DND-41 (cell line): ENCODE results near the gene INTS6.

Experiments
- ATAC-seq: fragments of 200-7000 bp; cut with Tn5 transposase; 3 replicates; pipeline ENCODE4 v1.9.1; 2021; ENCODE audit warnings: low read depth; ENCODE audit not compliant: insufficient read depth
- DNase-seq: peaks from one replicate; pipeline ENCODE4 v3.0.0-alpha.2; 2020
- H2AFZ ChIP-seq: 2 replicates; pipeline ENCODE4 v1.6.0; 2012; ENCODE audit warnings: low read depth, low read length
- H3K27ac ChIP-seq: 2 replicates; pipeline ENCODE4 v1.5.1; 2012; ENCODE audit warnings: low read length, inconsistent platforms
- H3K27me3 ChIP-seq: fragments of 200-600 bp; sonication (generic); 2 replicates; pipeline ENCODE4 v1.6.0; 2012; ENCODE audit warnings: low read length, mild to moderate bottlenecking, inconsistent platforms; ENCODE audit not compliant: insufficient read depth, poor library complexity
- H3K36me3 ChIP-seq: 2 replicates; pipeline ENCODE4 v1.5.1; 2012; ENCODE audit warnings: low read length, inconsistent platforms; ENCODE audit not compliant: insufficient read depth
- H3K4me1 ChIP-seq: 2 replicates; pipeline ENCODE4 v1.5.1; 2012; ENCODE audit warnings: mild to moderate bottlenecking, low read length; ENCODE audit not compliant: insufficient read depth
- H3K4me2 ChIP-seq: 2 replicates; pipeline ENCODE4 v1.6.0; 2012; ENCODE audit warnings: mild to moderate bottlenecking, moderate library complexity, low read length, inconsistent platforms; ENCODE audit not compliant: insufficient read depth
- H3K4me3 ChIP-seq, 2 experiments: fragments of 200-600 bp in 1 of 2; shearing (Covaris generic) in 1 of 2; 2 replicates each; pipeline ENCODE4 v1.5.1; 2012 to 2016; ENCODE audit warnings: inconsistent platforms in 2 of 2, low read length in 2 of 2, mild to moderate bottlenecking in 2 of 2, low read depth in 1 of 2, moderate library complexity in 1 of 2
- H3K79me2 ChIP-seq: 2 replicates; pipeline ENCODE4 v1.6.0; 2012; ENCODE audit warnings: low read length, inconsistent platforms; ENCODE audit not compliant: insufficient read depth
- H3K9ac ChIP-seq: 2 replicates; pipeline ENCODE4 v1.6.0; 2012; ENCODE audit warnings: low read depth, mild to moderate bottlenecking, inconsistent platforms, low read length, moderate library complexity
- H3K9me3 ChIP-seq: 2 replicates; pipeline ENCODE4 v1.5.1; 2012; ENCODE audit warnings: low read length, moderate library complexity, mild to moderate bottlenecking, inconsistent platforms; ENCODE audit not compliant: insufficient read depth, severe bottlenecking
- H4K20me1 ChIP-seq: 2 replicates; pipeline ENCODE4 v1.6.0; 2012; ENCODE audit warnings: low read length; ENCODE audit not compliant: insufficient read depth
- EZH2 ChIP-seq: IDR thresholded peaks from 3 replicates; pipeline ENCODE4 v1.6.1; 2012; ENCODE audit warnings: borderline replicate concordance, low read depth, mild to moderate bottlenecking, moderate library complexity, low read length, inconsistent platforms; ENCODE audit not compliant: severe bottlenecking
- TF ChIP-seq, protein P1 (sequence below): IDR thresholded peaks from 2 replicates; pipeline ENCODE4 v1.5.1; 2012; ENCODE audit warnings: borderline replicate concordance, low read length, moderate library complexity, mild to moderate bottlenecking; ENCODE audit not compliant: poor library complexity, severe bottlenecking; ENCODE audit errors: extremely low read depth

INTS6 gene

DNA sequence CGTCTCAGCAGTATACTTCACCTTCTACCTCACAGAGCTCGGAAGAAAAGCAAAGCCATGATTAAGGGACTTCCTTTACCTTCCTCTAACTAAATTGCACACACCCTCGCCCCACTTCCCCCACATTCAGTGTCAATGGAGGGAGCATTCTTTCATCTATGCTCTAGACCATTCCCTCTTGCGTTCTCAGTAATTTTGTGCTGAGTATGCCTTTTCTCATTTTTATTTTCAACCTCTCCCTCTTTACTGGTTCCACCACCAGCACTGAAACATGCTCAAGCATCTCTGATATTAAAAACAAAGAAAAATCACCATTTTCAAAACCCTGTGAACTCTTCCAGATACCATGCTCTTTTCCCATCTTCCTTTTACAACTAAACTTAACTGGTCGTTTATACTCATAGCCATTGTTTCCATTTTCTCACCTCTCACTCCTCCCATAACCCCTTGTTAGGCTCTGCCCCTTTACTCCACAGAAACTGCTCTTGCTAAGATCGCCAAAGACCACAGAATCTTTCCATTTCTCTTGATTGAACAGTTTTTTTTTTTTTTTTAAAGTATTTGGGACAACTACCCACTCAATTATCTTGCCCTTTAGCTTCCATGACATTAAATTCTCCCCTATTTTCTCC lies 81.0 kb downstream of the INTS6 start:
- TF ChIP-seq, protein P1, sequence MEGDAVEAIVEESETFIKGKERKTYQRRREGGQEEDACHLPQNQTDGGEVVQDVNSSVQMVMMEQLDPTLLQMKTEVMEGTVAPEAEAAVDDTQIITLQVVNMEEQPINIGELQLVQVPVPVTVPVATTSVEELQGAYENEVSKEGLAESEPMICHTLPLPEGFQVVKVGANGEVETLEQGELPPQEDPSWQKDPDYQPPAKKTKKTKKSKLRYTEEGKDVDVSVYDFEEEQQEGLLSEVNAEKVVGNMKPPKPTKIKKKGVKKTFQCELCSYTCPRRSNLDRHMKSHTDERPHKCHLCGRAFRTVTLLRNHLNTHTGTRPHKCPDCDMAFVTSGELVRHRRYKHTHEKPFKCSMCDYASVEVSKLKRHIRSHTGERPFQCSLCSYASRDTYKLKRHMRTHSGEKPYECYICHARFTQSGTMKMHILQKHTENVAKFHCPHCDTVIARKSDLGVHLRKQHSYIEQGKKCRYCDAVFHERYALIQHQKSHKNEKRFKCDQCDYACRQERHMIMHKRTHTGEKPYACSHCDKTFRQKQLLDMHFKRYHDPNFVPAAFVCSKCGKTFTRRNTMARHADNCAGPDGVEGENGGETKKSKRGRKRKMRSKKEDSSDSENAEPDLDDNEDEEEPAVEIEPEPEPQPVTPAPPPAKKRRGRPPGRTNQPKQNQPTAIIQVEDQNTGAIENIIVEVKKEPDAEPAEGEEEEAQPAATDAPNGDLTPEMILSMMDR: no peak
- TF ChIP-seq EZH2: no peak
- no peak for DNase-seq
- H3K36me3 ChIP-seq: peaks cover 91% of the 10 kb centered on the region
- no peak for ATAC-seq
- no peak overlapping the region for H3K4me3 ChIP-seq
- no peaks in the 10 kb centered on the region for H3K27me3 ChIP-seq
- no peak overlapping the region for H3K27ac ChIP-seq
- no peak overlapping the region for H3K4me2 ChIP-seq
- H3K4me1 ChIP-seq: no peaks in the 10 kb centered on the region
- H2AFZ ChIP-seq: no peak overlapping the region
- H3K9ac ChIP-seq: no peak overlapping the region
- H3K9me3 ChIP-seq: no peaks in the 10 kb centered on the region
- no peaks in the 10 kb centered on the region for H4K20me1 ChIP-seq
- H3K79me2 ChIP-seq: no peaks in the 10 kb centered on the region

DNA sequence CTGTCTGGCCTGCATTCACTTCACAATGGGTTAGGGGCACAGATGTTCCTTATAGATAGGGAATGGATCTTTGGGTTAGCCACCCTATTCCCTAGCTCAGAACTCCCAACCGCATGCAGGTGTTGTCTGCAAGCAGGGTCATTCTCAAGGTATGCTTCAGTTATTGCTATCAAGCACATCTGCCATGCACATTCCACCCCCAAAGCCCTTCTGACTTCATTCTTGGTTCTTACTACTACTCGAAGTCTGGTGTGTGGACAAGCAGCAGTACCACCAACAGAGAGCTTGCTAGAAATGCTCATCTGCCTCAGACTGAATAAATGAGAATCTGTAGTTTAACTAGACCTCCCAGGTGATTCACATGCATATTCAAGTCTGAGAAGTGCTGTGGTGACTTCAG lies 82.0 kb downstream of the INTS6 start:
- DNase-seq (no peak), ATAC-seq (no peak)
- TF ChIP-seq EZH2: no peak
- TF ChIP-seq, protein P1: no peak
- Histone ChIP-seq H3K27ac (no peak overlapping the region), H3K4me2 (no peak overlapping the region), H2AFZ (no peak overlapping the region), H4K20me1 (no peaks in the 10 kb centered on the region), H3K4me1 (no peaks in the 10 kb centered on the region), H3K27me3 (no peaks in the 10 kb centered on the region), H3K9ac (no peak overlapping the region), H3K9me3 (no peaks in the 10 kb centered on the region), H3K4me3 (no peak overlapping the region), H3K36me3 (peaks cover 95% of the 10 kb centered on the region), H3K79me2 (no peaks in the 10 kb centered on the region)

DNA sequence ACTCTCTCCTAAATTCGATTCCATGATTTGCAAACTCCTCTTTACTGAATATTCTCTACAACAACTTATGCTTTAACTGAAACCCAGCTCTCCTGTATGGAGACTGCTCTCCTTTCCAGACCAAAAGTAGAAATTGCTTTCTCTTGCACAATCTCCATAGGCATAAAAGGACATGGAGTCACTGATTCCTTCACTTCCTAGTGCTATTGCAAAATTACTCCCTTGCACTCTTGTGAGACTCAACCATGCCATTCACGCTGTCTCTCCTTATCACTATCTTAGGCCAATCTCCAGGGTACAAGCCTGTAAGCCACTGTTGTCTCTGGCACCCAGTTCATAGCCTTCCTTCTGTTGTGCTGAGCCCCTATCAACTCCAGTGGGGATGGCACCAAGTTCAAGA lies 82.7 kb downstream of the INTS6 start:
- Histone ChIP-seq H3K36me3 (peaks cover 93% of the 10 kb centered on the region), H3K9me3 (no peaks in the 10 kb centered on the region), H2AFZ (no peak overlapping the region), H4K20me1 (no peaks in the 10 kb centered on the region), H3K27ac (no peak overlapping the region), H3K79me2 (no peaks in the 10 kb centered on the region), H3K27me3 (no peaks in the 10 kb centered on the region), H3K4me3 (no peak overlapping the region), H3K4me2 (no peak overlapping the region), H3K4me1 (no peaks in the 10 kb centered on the region), H3K9ac (no peak overlapping the region)
- DNase-seq (no peak), ATAC-seq (no peak)
- no peak for TF ChIP-seq EZH2

DNA sequence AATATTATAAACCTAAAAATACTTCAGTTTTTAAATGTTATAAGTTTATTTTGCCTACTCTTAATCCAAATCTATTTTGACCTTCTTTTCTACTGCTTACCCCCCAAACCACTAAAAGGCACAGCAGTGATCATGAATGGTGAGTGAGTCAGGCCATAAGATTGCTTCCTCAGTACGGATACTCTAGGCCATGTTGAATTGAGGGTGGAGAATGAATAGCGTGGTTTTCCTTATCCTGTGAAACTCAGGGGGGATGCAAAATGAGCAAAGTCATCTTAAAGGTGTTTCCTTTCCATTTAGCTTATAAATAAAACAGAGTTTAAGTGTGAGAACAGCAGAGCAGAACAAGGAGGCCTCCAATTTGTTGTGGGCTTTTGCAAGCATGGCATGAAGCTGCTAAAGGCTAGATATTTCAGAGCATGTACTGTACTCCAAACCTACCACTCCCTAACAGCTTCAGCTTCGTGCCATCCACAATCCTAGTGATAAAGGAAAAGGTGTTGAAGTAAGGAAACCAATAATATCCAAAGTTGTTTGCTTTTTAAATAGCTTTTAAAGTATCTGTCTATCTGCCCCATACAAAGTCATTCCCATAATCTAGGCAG lies 88.3 kb downstream of the INTS6 start:
- H3K9ac ChIP-seq: no peak overlapping the region
- H3K36me3 ChIP-seq: peaks cover 54% of the 10 kb centered on the region
- H2AFZ ChIP-seq: no peak overlapping the region

More for the DNA sequence above, 88.3 kb downstream of the INTS6 start:
- Histone ChIP-seq H3K4me2 (no peak overlapping the region), H3K27ac (no peak overlapping the region), H3K9me3 (no peaks in the 10 kb centered on the region), H3K4me3 (no peak overlapping the region), H4K20me1 (no peaks in the 10 kb centered on the region), H3K4me1 (no peaks in the 10 kb centered on the region), H3K79me2 (no peaks in the 10 kb centered on the region), H3K27me3 (no peaks in the 10 kb centered on the region)
- TF ChIP-seq, protein P1: no peak
- TF ChIP-seq EZH2: no peak
- ATAC-seq (no peak), DNase-seq (no peak)
